Transverse colon (tissue), 4 donors: Measurements from ENCODE around the gene ADPRHL1.

Experiments
- EP300 ChIP-seq: sonication (generic); formaldehyde crosslinking; IDR thresholded peaks from one replicate; pipeline ENCODE4 v1.6.1; 2017; ENCODE audit warnings: antibody characterized with exemption, low read depth
- POLR2A ChIP-seq: fragments of 450-650 bp; IDR thresholded peaks from one replicate; pipeline ENCODE4 v1.6.1; 2016; ENCODE audit warnings: antibody characterized with exemption, mild to moderate bottlenecking, moderate library complexity
- POLR2AphosphoS5 ChIP-seq, 3 donors: sonication (generic); formaldehyde crosslinking; IDR thresholded peaks; one replicate each; pipeline ENCODE4 v1.6.1; 2016; ENCODE audit warnings: antibody characterized with exemption in 3 of 3
- TF ChIP-seq, protein P1 (sequence below), 5 experiments: fragments of 200-600 bp in 3 of 5; fragments of 450-650 bp in 2 of 5; sonication (generic) in 3 of 5; IDR thresholded peaks; 1 replicate in 2 of 5; 2 replicates in 3 of 5; pipeline ENCODE4 v1.5.1; 2016 to 2017; ENCODE audit warnings: antibody characterized with exemption in 5 of 5, inconsistent platforms in 3 of 5, mild to moderate bottlenecking in 2 of 5, moderate library complexity in 1 of 5

DNA sequence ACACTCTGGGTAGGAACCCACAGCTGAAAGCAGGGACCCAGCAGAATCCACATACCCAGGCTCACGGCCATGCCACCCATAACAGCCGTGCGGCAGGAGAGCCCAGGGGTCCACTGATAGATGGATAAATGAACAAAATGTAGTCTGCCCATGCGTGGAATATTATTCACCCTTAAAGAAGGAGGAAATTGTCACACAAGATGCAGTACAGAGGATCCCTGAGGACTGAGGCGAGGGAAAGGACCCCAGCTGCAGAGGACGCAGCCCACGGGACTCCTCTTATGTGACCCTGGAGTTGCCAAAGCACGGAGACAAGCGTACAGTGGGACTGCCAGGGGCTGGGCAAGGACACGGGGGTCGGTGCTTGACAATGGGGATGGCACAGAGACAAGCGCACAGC lies 100.0 kb downstream of the ADPRHL1 start:
- TF ChIP-seq EP300 (no peak), POLR2A (no peak), POLR2AphosphoS5 (IDR thresholded peaks at IDR 0.05) (no peak)
- TF ChIP-seq, protein P1, sequence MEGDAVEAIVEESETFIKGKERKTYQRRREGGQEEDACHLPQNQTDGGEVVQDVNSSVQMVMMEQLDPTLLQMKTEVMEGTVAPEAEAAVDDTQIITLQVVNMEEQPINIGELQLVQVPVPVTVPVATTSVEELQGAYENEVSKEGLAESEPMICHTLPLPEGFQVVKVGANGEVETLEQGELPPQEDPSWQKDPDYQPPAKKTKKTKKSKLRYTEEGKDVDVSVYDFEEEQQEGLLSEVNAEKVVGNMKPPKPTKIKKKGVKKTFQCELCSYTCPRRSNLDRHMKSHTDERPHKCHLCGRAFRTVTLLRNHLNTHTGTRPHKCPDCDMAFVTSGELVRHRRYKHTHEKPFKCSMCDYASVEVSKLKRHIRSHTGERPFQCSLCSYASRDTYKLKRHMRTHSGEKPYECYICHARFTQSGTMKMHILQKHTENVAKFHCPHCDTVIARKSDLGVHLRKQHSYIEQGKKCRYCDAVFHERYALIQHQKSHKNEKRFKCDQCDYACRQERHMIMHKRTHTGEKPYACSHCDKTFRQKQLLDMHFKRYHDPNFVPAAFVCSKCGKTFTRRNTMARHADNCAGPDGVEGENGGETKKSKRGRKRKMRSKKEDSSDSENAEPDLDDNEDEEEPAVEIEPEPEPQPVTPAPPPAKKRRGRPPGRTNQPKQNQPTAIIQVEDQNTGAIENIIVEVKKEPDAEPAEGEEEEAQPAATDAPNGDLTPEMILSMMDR (IDR thresholded peaks at IDR 0.05) = no peak
